Measurements from ENCODE around the gene MYRF. TPM values are rescaled to one million over a fixed set of nuclear protein-coding genes. Genes with fewer than 3 reads are reported as not detected.
A peak's percentile ranks its signal among the peaks of the same experiment; 100 is the strongest.

The MYRF gene
- total and polyA plus RNA-seq, 2 of the 13 experiments (the other 11 are each of a cell fraction or from before 2014, with no cell fraction given): 10.2 to 25.9 TPM

GRCh38 chr11:61769169-61769920, 16.9 kb downstream of the MYRF start:
- no peaks in the 10 kb centered on the region for H3K79me2 ChIP-seq (ENCODE audit: insufficient read depth, low read length)
- POLR2A ChIA-PET: interaction anchor here (0.7 to 5.5 kb wide), 14 partner anchors 10 to 198 kb away, joined by 3 to 92 read pairs (median 6); partner anchors contain the start of genes FEN1, MYRF and TMEM258
- H3K27ac ChIP-seq (ENCODE audit: extremely low read length, insufficient read depth, low read length): peak overlapping the region; percentile 91
- in situ Hi-C loops (cut with HindIII; ENCODE audit: extremely low pct_ligation_motif_present, low pct_unique_long_range_greater_than_20kb): no loop called here
- H3K4me1 ChIP-seq (ENCODE audit: insufficient read depth, low read length): peaks cover 81% of the 10 kb centered on the region
- H3K9me3 ChIP-seq (ENCODE audit: low read length): no peaks in the 10 kb centered on the region
- ATAC-seq: peak; percentile 90
- peak; percentile 90 for DNase-seq (ENCODE audit: low spot score)
- WGBS (ENCODE audit: low lambda C conversion rate): 12% methylated on average over 6 of the region's 33 CpGs
- H3K4me2 ChIP-seq (ENCODE audit: low read depth, low read length): peak overlapping the region; percentile 91
- BruUV-seq (replicated peaks): no TSS peak
- H3K9ac ChIP-seq (ENCODE audit: insufficient read depth, low read depth, low read length): peak overlapping the region; percentile 76
- intact Hi-C loops (cut with micrococcal nuclease; ENCODE audit: unreplicated experiment): loop anchor here (2.0 kb wide), 1 partner anchor 21 kb away; no protein-coding TSS in a partner anchor
- H3K36me3 ChIP-seq (replicated peaks in 1 of 2; ENCODE audit: control insufficient read depth in 1 of 2, insufficient read depth in 2 of 2, low read length in 2 of 2): peaks cover 2 to 4% of the 10 kb centered on the region in 2 experiments; a peak in 1 of 5 replicates
- FAIRE-seq: peak; percentile 60
- no peaks in the 10 kb centered on the region; a peak in 1 of 5 replicates for H3K27me3 ChIP-seq (ENCODE audit: control insufficient read depth in 1 of 2, insufficient read depth in 2 of 2, low read length in 2 of 2)
- CTCF ChIA-PET (ENCODE audit: low intra/inter-chr PET ratio, low total read pairs): interaction anchor here (1.1 to 2.7 kb wide), 4 partner anchors 13 to 21 kb away, joined by 3 to 47 read pairs (median 16); partner anchors contain the start of gene MYRF
- H4K20me1 ChIP-seq (ENCODE audit: insufficient read depth, low read length): no peaks in the 10 kb centered on the region
- H3K4me3 ChIP-seq (replicated peaks in 1 of 3; ENCODE audit: insufficient read depth in 1 of 3, low read depth in 2 of 3, low read length in 3 of 3): peak overlapping the region; percentile 46 to 66 (median 56); a peak in 5 of 6 replicates
- no peak overlapping the region for H2AFZ ChIP-seq (ENCODE audit: low read length)
- TF ChIP-seq ZNF451 (CRISPR knock-in tag; IDR thresholded peaks at IDR 0.05): no peak
- TF ChIP-seq PTBP1 (IDR thresholded peaks at IDR 0.05; ENCODE audit: low read depth, low read length, poor library complexity, severe bottlenecking): no peak
- TF ChIP-seq ETV5 (CRISPR knock-in tag; IDR thresholded peaks at IDR 0.05; ENCODE audit: borderline replicate concordance): peak; percentile 67; the same call in 1 of the 2 replicates
- TF ChIP-seq BCL6 (CRISPR knock-in tag; IDR thresholded peaks at IDR 0.05): peak; percentile 88
- no peak for TF ChIP-seq GATAD1 (CRISPR knock-in tag; IDR thresholded peaks at IDR 0.05)
- no peak for TF ChIP-seq ZNF839 (CRISPR knock-in tag; IDR thresholded peaks at IDR 0.05; ENCODE audit: borderline replicate concordance)
- TF ChIP-seq ZNF136 (CRISPR knock-in tag; IDR thresholded peaks at IDR 0.05; ENCODE audit: low read depth): peak; percentile 60; the same call in 1 of the 2 replicates
- no peak for TF ChIP-seq E2F2 (CRISPR knock-in tag; IDR thresholded peaks at IDR 0.05; ENCODE audit: borderline replicate concordance)
- TF ChIP-seq TGIF2 (CRISPR knock-in tag; IDR thresholded peaks at IDR 0.05): no peak
- TF ChIP-seq YEATS4 (CRISPR knock-in tag; IDR thresholded peaks at IDR 0.05; ENCODE audit: borderline replicate concordance): peak; percentile 24; the same call in 1 of the 2 replicates
- no peak for TF ChIP-seq ZNF7 (CRISPR knock-in tag; IDR thresholded peaks at IDR 0.05)
- no peak for TF ChIP-seq SP4 (CRISPR knock-in tag; IDR thresholded peaks at IDR 0.05)
- no peak for TF ChIP-seq HOXA9 (CRISPR knock-in tag; IDR thresholded peaks at IDR 0.05; ENCODE audit: borderline replicate concordance)
- TF ChIP-seq ZNF713 (CRISPR knock-in tag; IDR thresholded peaks at IDR 0.05): no peak
- TF ChIP-seq ZNF256 (CRISPR knock-in tag; conservative IDR thresholded peaks at IDR 0.05): no peak
- TF ChIP-seq HNF1B (CRISPR knock-in tag; IDR thresholded peaks at IDR 0.05): peak; percentile 64; the same call in 1 of the 2 replicates
- TF ChIP-seq ZNF549 (CRISPR knock-in tag; IDR thresholded peaks at IDR 0.05): no peak
- TF ChIP-seq TBP (CRISPR knock-in tag; IDR thresholded peaks at IDR 0.05): no peak
- TF ChIP-seq ZNF460 (CRISPR knock-in tag; IDR thresholded peaks at IDR 0.05; ENCODE audit: borderline replicate concordance): peak; percentile 11; the same call in 1 of the 2 replicates
- TF ChIP-seq MLLT10 (CRISPR knock-in tag; IDR thresholded peaks at IDR 0.05): no peak
- no peak for TF ChIP-seq ZNF12 (CRISPR knock-in tag; IDR thresholded peaks at IDR 0.05)
- TF ChIP-seq, protein P1, sequence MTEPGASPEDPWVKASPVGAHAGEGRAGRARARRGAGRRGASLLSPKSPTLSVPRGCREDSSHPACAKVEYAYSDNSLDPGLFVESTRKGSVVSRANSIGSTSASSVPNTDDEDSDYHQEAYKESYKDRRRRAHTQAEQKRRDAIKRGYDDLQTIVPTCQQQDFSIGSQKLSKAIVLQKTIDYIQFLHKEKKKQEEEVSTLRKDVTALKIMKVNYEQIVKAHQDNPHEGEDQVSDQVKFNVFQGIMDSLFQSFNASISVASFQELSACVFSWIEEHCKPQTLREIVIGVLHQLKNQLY (CRISPR knock-in tag; IDR thresholded peaks at IDR 0.05): peak; percentile 18; the same call in 1 of the 2 replicates

Measured in HepG2 (cell line).